ENCODE measurements around the gene NT5DC2. TPM values are rescaled to one million over a fixed set of nuclear protein-coding genes. Genes with fewer than 3 reads are reported as not detected.

NT5DC2 gene
- total RNA-seq, 1 experiment from 2014 or later = 215 TPM

- POLR2A ChIA-PET (ENCODE audit: unreplicated experiment) = no interaction called here
- H3K27ac ChIP-seq = no peak overlapping the region
- no peaks in the 10 kb centered on the region for H3K27me3 ChIP-seq (ENCODE audit: insufficient read depth, low read depth)
- no peak for DNase-seq
- no peaks in the 10 kb centered on the region for H3K9me2 ChIP-seq (ENCODE audit: insufficient read depth)
- H3K36me3 ChIP-seq (ENCODE audit: low read depth) = no peaks in the 10 kb centered on the region
- no peak overlapping the region for H2AFZ ChIP-seq
- no peaks in the 10 kb centered on the region for H3K79me2 ChIP-seq (ENCODE audit: low read depth)
- no peaks in the 10 kb centered on the region for H3K4me1 ChIP-seq (replicated peaks; ENCODE audit: insufficient read depth)
- CTCF ChIA-PET = no interaction called here
- no TSS peak for BruUV-seq (replicated peaks)
- no peaks in the 10 kb centered on the region for H4K20me1 ChIP-seq (ENCODE audit: insufficient read depth)
- no peak for TF ChIP-seq EZH2 (IDR thresholded peaks at IDR 0.05; ENCODE audit: low read depth)
- TF ChIP-seq, protein P1, sequence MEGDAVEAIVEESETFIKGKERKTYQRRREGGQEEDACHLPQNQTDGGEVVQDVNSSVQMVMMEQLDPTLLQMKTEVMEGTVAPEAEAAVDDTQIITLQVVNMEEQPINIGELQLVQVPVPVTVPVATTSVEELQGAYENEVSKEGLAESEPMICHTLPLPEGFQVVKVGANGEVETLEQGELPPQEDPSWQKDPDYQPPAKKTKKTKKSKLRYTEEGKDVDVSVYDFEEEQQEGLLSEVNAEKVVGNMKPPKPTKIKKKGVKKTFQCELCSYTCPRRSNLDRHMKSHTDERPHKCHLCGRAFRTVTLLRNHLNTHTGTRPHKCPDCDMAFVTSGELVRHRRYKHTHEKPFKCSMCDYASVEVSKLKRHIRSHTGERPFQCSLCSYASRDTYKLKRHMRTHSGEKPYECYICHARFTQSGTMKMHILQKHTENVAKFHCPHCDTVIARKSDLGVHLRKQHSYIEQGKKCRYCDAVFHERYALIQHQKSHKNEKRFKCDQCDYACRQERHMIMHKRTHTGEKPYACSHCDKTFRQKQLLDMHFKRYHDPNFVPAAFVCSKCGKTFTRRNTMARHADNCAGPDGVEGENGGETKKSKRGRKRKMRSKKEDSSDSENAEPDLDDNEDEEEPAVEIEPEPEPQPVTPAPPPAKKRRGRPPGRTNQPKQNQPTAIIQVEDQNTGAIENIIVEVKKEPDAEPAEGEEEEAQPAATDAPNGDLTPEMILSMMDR (conservative IDR thresholded peaks at IDR 0.05) = no peak
- no peaks in the 10 kb centered on the region for H3F3A ChIP-seq (ENCODE audit: insufficient read depth, low read depth)
- no peaks in the 10 kb centered on the region for H3K9me3 ChIP-seq (ENCODE audit: insufficient read depth, low read depth)
- no peak overlapping the region for H3K4me3 ChIP-seq
- H3K4me2 ChIP-seq = no peak overlapping the region
- intact Hi-C loops (cut with micrococcal nuclease; ENCODE audit: unreplicated experiment) = no loop called here
Observed at GRCh38 chr3:52498137-52499054, 35.3 kb downstream of the NT5DC2 start.

- TF ChIP-seq EZH2 (IDR thresholded peaks at IDR 0.05; ENCODE audit: low read depth) = no peak
- TF ChIP-seq, protein P1 (conservative IDR thresholded peaks at IDR 0.05) = no peak
- CTCF ChIA-PET = interaction anchor here (0.6 kb wide), 1 partner anchor 92 kb away, joined by 10 read pairs; no protein-coding TSS in a partner anchor
- H3K4me1 ChIP-seq (replicated peaks; ENCODE audit: insufficient read depth) = no peaks in the 10 kb centered on the region
Observed at GRCh38 chr3:52495777-52496602, 37.7 kb downstream of the NT5DC2 start.

DNA sequence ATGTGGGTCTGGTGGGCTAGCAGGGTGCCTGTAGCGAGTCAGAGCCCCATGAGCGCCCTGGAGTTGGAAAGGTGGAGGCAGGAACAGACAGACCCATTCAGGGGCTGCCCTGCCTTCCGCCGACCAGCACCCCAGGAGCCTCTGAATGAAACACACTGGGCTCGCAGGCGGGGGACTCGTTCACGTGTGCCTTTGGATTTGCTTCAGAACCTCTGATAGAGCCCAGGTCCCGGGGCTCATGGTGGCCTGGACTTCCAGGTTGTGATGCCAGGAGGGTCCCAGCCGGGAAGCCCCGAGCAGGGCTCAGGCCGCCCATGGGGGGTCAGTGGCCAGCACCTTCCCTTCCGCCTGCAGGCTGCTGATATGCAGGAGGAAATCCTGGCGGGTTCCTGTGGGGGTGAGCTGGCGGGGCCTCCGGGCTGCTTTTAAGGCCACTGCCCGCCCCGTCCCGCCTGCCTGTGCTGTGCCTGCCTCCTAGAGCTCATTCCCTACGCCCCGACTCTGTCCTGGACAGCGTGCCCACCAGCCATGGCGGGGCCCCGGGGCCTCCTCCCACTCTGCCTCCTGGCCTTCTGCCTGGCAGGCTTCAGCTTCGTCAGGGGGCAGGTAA is 38.7 kb downstream of the NT5DC2 start, which contains the start of gene STAB1:
Gene STAB1 (plus strand): TSS at position 453 of the 610 bp plus-strand sequence. CDS start 76 bp downstream, at position 529.
- no TSS peak for BruUV-seq (replicated peaks)
- Histone ChIP-seq H3K4me1 (replicated peaks; ENCODE audit: insufficient read depth) (no peaks in the 10 kb centered on the region), H3K9me3 (ENCODE audit: insufficient read depth, low read depth) (no peaks in the 10 kb centered on the region), H3K4me2 (no peak within 1 kb of the TSS), H3K79me2 (ENCODE audit: low read depth) (no peaks in the 10 kb centered on the region), H3F3A (ENCODE audit: insufficient read depth, low read depth) (no peaks in the 10 kb centered on the region), H3K4me3 (no peak within 1 kb of the TSS), H4K20me1 (ENCODE audit: insufficient read depth) (no peaks in the 10 kb centered on the region), H3K27me3 (ENCODE audit: insufficient read depth, low read depth) (no peaks in the 10 kb centered on the region), H3K36me3 (ENCODE audit: low read depth) (no peaks in the 10 kb centered on the region), H3K9me2 (ENCODE audit: insufficient read depth) (no peaks in the 10 kb centered on the region), H2AFZ (no peak within 1 kb of the TSS), H3K27ac (no peak within 1 kb of the TSS)
- POLR2A ChIA-PET (ENCODE audit: unreplicated experiment) = no interaction called here
- TF ChIP-seq, protein P1 (conservative IDR thresholded peaks at IDR 0.05) = no peak
- TF ChIP-seq EZH2 (IDR thresholded peaks at IDR 0.05; ENCODE audit: low read depth) = no peak
- DNase-seq = no peak
- intact Hi-C loops (cut with micrococcal nuclease; ENCODE audit: unreplicated experiment) = no loop called here
- CTCF ChIA-PET = no interaction called here

More at GRCh38 chr3:52495777-52496602, 37.7 kb downstream of the NT5DC2 start:
- Histone ChIP-seq H3K27ac (no peak overlapping the region), H3K4me3 (no peak overlapping the region), H3K27me3 (ENCODE audit: insufficient read depth, low read depth) (no peaks in the 10 kb centered on the region), H3K79me2 (ENCODE audit: low read depth) (no peaks in the 10 kb centered on the region), H3K4me2 (no peak overlapping the region), H3K36me3 (ENCODE audit: low read depth) (no peaks in the 10 kb centered on the region), H3K9me2 (ENCODE audit: insufficient read depth) (no peaks in the 10 kb centered on the region), H3K9me3 (ENCODE audit: insufficient read depth, low read depth) (no peaks in the 10 kb centered on the region), H4K20me1 (ENCODE audit: insufficient read depth) (no peaks in the 10 kb centered on the region), H2AFZ (no peak overlapping the region), H3F3A (ENCODE audit: insufficient read depth, low read depth) (no peaks in the 10 kb centered on the region)
- intact Hi-C loops (cut with micrococcal nuclease; ENCODE audit: unreplicated experiment) = no loop called here
- peak in 1 of 2 experiments; percentile 22 for DNase-seq
- POLR2A ChIA-PET (ENCODE audit: unreplicated experiment) = interaction anchor here (0.6 kb wide), 1 partner anchor 30 kb away, joined by 3 read pairs; no protein-coding TSS in a partner anchor
- BruUV-seq (replicated peaks) = no TSS peak

All from PC-9 (cell line).